ENCODE measurements around the gene SHPK.

SHPK gene

GRCh38 chr17:3660311-3660891, 24.4 kb upstream of the SHPK start:
- DNase-seq (ENCODE audit: low read depth in 2 of 2): no peak

- no peak for DNase-seq (ENCODE audit: low read depth in 2 of 2)
Observed at GRCh38 chr17:3659541-3660111, 23.6 kb upstream of the SHPK start.

- no peak for DNase-seq (ENCODE audit: low read depth in 2 of 2)
Observed at GRCh38 chr17:3658784-3659449, 22.9 kb upstream of the SHPK start.

- DNase-seq (ENCODE audit: low read depth in 2 of 2): no peak
Observed at GRCh38 chr17:3657874-3658783, 22.1 kb upstream of the SHPK start.

DNA sequence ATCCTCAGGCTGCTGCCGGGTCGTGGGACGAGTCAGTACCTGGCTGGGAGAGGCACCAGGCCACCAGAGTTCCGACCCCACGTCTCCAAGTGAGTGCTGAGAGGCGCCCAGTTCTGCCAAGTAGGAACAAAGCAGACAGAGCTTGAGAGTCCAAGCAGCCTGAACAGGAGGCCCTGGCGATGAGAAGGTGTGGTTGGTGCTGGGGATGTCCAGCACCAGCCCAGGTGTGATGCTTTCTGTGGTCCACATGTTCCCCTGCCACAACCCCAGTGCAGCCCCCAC, 21.5 kb upstream of the SHPK start:
- no peak for DNase-seq (ENCODE audit: low read depth in 2 of 2)

GRCh38 chr17:3656755-3657587, 20.9 kb upstream of the SHPK start:
- DNase-seq (ENCODE audit: low read depth in 2 of 2): no peak

DNA sequence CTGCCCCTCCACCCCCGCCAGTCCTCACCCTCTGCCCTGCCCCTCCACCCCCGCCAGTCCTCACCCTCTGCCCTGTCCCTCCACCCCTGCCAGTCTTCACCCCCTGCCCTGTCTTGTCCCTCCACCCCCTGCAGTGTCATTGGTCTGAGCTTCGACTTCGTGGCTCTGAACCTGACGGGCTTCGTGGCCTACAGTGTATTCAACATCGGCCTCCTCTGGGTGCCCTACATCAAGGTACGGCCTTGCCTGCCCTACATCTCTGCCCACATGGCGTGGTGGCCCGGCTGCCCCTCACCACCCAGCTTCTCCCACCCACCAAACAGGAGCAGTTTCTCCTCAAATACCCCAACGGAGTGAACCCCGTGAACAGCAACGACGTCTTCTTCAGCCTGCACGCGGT, 20.3 kb upstream of the SHPK start:
- no peak for DNase-seq (ENCODE audit: low read depth in 2 of 2)

DNA sequence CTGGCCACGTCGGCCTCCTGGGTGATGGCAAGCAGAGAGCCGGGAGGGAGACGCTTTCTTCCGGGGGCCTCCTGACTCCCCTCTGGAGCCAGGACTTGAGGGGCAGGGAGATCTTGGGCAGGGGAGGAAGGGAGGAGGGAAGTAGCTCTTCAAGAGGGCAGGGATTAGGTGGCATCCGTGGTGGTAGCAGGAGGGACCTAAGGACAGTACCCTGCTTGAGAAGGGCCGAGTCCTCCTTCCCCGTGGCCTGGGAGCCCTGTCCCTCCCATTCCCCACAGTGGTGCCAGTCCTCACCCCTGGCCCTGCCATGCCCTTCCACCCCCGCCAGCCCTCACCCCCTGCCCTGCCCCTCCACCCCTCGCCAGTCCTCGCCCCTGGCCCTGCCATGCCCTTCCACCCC, 19.7 kb upstream of the SHPK start:
- no peak for DNase-seq (ENCODE audit: low read depth in 2 of 2)

- DNase-seq (ENCODE audit: low read depth in 2 of 2): no peak
Observed at GRCh38 chr17:3647769-3648555, 11.9 kb upstream of the SHPK start.

- no peak for DNase-seq (ENCODE audit: low read depth in 2 of 2)
Observed at GRCh38 chr17:3647251-3647650, 11.2 kb upstream of the SHPK start.

DNA sequence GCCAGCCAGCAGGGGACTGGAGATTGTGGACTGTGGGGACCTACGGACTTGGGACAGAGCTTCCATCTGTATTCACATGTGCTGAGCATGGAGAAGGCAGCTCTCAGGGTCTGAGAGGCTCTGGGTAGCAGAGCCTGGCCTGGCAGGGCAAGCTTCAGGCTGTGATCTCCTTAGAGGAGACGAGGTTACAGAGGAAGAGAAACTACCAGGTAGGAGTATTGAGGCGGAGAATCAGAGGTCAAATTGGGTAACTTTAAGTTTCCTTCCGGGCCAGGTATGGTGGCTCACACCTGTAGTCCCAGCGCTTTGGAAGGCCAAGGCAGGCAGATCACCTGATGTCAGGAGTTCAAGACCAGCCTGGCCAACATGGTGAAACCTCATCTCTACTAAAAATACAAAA, 9.3 kb upstream of the SHPK start:
- no peak for DNase-seq (ENCODE audit: low read depth in 2 of 2)

- no peak for DNase-seq (ENCODE audit: low read depth in 2 of 2)
Observed at GRCh38 chr17:3643889-3644349, 7.9 kb upstream of the SHPK start.

DNA sequence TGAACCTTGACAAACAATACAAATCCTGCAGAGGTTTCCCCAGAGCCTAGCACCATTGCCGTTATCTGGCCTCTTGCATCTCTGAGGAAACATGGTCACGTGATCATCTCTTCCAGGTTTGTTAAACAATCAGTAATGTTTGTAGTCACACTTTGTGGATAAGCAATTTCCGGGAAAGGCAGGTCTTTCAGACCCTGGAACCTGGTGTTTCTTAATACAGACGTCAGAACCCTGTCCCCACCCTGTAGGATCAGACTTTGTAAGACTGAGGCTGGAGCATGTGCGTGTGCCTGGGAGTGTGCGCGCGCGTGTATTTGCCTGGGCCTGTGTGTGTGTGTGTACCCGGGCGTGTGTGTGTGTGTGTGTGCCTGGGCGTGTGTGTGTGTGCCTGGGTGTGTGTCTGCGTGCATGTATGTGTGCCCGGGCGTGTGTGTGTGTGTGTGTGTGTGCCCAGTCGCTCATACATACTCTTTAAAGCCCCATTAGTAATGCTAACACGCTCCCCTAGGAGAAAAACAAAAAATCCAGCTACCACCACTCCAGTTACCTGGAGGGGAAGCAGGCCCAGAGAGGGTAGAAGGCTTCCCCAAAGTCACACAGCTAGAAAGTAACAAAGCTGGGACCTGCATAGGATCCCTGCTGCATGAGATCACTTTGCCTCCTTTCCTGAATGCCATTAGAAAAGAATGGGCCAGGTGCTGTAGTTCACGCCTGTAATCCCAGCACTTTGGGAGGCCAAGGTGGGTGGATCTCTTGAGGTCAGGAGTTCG, 5.9 kb upstream of the SHPK start:
- DNase-seq (ENCODE audit: low read depth in 2 of 2): no peak

- DNase-seq (ENCODE audit: low read depth in 2 of 2): no peak
Observed at GRCh38 chr17:3641014-3641413, 5.0 kb upstream of the SHPK start.

DNA sequence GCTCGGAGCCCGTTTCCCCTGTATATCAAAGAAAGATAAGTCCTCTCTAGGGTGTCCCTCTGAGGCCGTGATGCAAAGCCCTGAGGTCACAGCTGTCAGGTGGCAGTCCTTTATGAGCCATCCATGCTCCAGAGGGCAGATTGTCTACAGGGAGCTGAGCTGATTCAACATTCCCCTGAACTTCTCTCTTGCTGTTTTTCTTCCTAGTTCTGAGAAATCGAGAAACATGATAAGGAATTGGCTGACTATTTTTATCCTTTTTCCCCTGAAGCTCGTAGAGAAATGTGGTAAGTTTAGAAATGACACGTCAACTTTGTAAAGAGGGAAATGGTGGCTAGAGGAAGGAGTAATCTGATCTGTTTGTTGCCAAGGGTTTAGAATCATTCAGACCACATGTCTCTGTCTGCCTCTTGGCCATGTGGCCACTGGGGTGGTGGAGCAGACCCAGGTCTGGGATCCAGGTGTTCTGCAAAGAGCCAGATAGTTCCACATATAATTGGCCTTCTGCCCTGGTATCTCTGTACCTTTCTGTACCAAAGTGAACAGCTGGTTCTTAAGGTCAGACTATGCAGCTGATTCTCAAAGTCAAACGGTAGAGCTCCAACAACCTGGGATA, 4.0 kb upstream of the SHPK start:
- DNase-seq (ENCODE audit: low read depth in 2 of 2): no peak

- no peak for DNase-seq (ENCODE audit: low read depth in 2 of 2)
Observed at GRCh38 chr17:3636908-3637373, 891 bp upstream of the SHPK start.

- DNase-seq (ENCODE audit: low read depth in 2 of 2): no peak
Observed at GRCh38 chr17:3635474-3636153, 436 bp downstream of the SHPK start.

- DNase-seq (ENCODE audit: low read depth in 2 of 2): no peak
Observed at GRCh38 chr17:3632287-3632686, 3.8 kb downstream of the SHPK start.

DNA sequence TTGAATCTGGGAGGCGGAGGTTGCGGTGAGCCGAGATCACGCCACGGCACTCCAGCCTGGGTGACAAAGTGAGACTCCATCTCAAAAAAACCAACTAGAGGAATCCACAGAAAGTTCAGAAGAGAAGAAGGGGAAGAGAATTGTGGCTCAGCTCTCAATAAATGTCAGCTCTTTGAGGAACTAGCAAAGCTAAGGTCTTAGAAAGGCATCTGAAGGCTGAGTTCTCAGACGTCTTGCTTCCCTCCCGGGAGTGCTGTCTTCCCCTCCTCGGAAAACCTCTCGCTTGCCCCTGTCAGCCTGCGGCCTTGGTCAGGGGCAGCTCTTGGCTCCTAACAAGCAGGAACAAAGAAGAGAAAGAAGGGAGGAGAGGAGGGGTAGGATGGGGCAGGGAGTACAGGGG, 5.3 kb downstream of the SHPK start:
- DNase-seq (ENCODE audit: low read depth in 2 of 2): no peak

Measured in activated CD8-positive, alpha-beta memory T cell treated with anti-CD3 and anti-CD28 coated beads for 4 hours (primary cell).